ENCODE data around the gene LSAMP. TPM values are rescaled to one million over a fixed set of nuclear protein-coding genes. Genes with fewer than 3 reads are reported as not detected.

The LSAMP gene
- polyA plus RNA-seq, 3 donors: not detected

DNA sequence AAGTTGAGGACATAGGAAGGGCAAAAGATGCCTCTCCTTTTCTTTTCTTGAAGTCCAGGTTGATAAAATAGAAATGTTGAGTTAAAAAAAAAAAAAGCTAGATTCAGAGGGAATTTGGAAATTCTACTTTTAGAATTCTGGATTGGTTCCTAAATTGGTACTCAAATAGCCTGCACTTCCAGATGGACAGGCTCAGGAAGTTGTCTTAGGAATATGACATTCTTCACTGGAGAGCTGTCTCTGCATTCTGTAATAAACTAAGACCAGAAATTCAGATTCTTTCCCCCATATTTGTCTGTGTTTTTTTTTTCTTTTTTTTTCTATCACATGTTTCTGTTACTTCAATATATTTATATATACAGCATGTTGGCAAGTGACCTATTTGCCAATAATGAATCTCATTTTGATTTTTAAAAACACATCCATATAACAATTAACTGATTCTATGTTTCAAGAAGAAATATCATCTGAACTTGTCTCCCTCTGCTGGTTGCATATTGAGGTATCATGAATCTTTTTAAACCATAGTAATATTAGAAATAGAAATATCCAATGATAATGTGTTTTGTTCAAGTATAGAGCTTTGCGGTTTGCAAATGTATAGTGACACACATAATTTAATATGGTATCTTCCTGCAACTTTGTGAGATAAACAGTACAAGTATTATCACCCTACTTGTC, 8.5 kb upstream of the LSAMP start:
- H3K27me3 ChIP-seq (ENCODE audit: control insufficient read depth in 2 of 2, insufficient read depth in 2 of 2, low read length in 2 of 2): no peaks in the 10 kb centered on the region
- no peaks in the 10 kb centered on the region for H3K4me1 ChIP-seq (ENCODE audit: control insufficient read depth in 1 of 2, insufficient read depth in 2 of 2, low read length in 2 of 2)
- H4K20me1 ChIP-seq (ENCODE audit: insufficient read depth, low read length): no peaks in the 10 kb centered on the region
- H3K4me2 ChIP-seq (replicated peaks; ENCODE audit: extremely low read depth, low read length, poor library complexity, severe bottlenecking): no peak overlapping the region
- H2AFZ ChIP-seq (ENCODE audit: insufficient read depth, low read depth, low read length, poor library complexity, severe bottlenecking): no peak overlapping the region
- H3K4me3 ChIP-seq (replicated peaks in 1 of 3; ENCODE audit: low read depth in 2 of 3, low read length in 3 of 3): no peak overlapping the region
- TF ChIP-seq, protein P1, sequence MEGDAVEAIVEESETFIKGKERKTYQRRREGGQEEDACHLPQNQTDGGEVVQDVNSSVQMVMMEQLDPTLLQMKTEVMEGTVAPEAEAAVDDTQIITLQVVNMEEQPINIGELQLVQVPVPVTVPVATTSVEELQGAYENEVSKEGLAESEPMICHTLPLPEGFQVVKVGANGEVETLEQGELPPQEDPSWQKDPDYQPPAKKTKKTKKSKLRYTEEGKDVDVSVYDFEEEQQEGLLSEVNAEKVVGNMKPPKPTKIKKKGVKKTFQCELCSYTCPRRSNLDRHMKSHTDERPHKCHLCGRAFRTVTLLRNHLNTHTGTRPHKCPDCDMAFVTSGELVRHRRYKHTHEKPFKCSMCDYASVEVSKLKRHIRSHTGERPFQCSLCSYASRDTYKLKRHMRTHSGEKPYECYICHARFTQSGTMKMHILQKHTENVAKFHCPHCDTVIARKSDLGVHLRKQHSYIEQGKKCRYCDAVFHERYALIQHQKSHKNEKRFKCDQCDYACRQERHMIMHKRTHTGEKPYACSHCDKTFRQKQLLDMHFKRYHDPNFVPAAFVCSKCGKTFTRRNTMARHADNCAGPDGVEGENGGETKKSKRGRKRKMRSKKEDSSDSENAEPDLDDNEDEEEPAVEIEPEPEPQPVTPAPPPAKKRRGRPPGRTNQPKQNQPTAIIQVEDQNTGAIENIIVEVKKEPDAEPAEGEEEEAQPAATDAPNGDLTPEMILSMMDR (IDR thresholded peaks at IDR 0.05): no peak
- H3K9me3 ChIP-seq (replicated peaks in 1 of 2; ENCODE audit: control insufficient read depth in 1 of 2, insufficient read depth in 1 of 2, low read length in 2 of 2): peaks cover 0 to 3% of the 10 kb centered on the region in 2 donors
- H3K9ac ChIP-seq (ENCODE audit: insufficient read depth, low read length, poor library complexity, severe bottlenecking): no peak overlapping the region
- intact Hi-C loops (cut with micrococcal nuclease): no loop called here
- H3K4me3 Mint-ChIP-seq: no peak overlapping the region
- H3K79me2 ChIP-seq (ENCODE audit: insufficient read depth, low read length): no peaks in the 10 kb centered on the region
- no peak overlapping the region for H3K27ac Mint-ChIP-seq
- H3K36me3 Mint-ChIP-seq: no peaks in the 10 kb centered on the region
- peaks cover 3 to 10% (median 3%) of the 10 kb centered on the region in 7 donors for H3K9me3 Mint-ChIP-seq
- no peak overlapping the region for H3K27ac ChIP-seq (ENCODE audit: low read depth in 1 of 2, low read length in 2 of 2)
- H3K4me1 Mint-ChIP-seq: no peaks in the 10 kb centered on the region
- DNase-seq: no peak
- WGBS (ENCODE audit: insufficient coverage): no CpG with 5 or more reads among the region's 1 CpG
- no peaks in the 10 kb centered on the region for H3K27me3 Mint-ChIP-seq (ENCODE audit: low read depth in 3 of 3)
- no peaks in the 10 kb centered on the region for H3K36me3 ChIP-seq (replicated peaks in 1 of 2; ENCODE audit: control insufficient read depth in 1 of 2, insufficient read depth in 2 of 2, low read length in 2 of 2)

DNA sequence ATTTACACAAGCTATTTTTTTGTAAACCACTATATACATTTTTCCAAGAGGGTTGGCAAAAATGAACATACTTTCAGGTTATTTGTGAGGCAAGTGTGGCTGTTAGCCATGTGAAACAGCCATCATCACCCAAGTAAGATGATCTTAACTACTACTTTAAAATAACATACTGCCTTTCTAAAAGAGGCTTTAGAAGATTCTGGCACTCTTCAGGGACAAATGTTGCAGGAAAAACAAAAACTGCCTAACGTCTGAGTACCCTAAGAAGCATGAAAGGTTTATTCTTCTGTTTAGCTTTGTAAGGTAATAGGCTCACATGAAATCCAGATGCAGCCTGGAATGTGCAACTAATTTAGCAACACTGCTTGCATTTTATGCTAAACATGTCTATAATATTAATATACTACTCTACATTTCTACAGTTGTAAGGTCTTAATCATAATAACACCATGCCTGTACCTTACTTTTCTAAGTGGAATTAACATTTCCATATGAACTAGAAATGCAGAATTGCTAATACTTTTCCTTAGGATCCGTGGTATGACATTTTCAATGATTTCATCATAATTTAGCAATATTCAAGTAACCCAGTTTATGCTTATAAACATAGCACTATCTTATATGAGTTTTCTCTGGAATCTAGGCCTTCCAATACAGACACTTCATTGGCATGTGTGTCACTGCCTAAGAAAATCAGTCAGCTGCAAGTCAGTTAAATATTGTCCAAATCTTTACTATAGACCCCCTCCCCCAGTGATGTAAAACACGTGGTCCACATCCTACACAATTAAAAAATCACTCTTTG, 4.5 kb upstream of the LSAMP start:
- H2AFZ ChIP-seq (ENCODE audit: insufficient read depth, low read depth, low read length, poor library complexity, severe bottlenecking): no peak overlapping the region
- intact Hi-C loops (cut with micrococcal nuclease): no loop called here
- no peak overlapping the region for H3K27ac Mint-ChIP-seq
- DNase-seq: no peak
- TF ChIP-seq, protein P1 (IDR thresholded peaks at IDR 0.05): no peak
- no peaks in the 10 kb centered on the region for H4K20me1 ChIP-seq (ENCODE audit: insufficient read depth, low read length)
- H3K4me1 Mint-ChIP-seq: no peaks in the 10 kb centered on the region
- no peak overlapping the region for H3K4me3 Mint-ChIP-seq
- H3K4me3 ChIP-seq (replicated peaks in 1 of 3; ENCODE audit: low read depth in 2 of 3, low read length in 3 of 3): no peak overlapping the region
- no peak overlapping the region for H3K4me2 ChIP-seq (replicated peaks; ENCODE audit: extremely low read depth, low read length, poor library complexity, severe bottlenecking)
- no CpG with 5 or more reads among the region's 3 CpGs for WGBS (ENCODE audit: insufficient coverage)
- peaks cover 0 to 6% (median 1%) of the 10 kb centered on the region in 7 donors for H3K9me3 Mint-ChIP-seq
- no peaks in the 10 kb centered on the region for H3K9me3 ChIP-seq (replicated peaks in 1 of 2; ENCODE audit: control insufficient read depth in 1 of 2, insufficient read depth in 1 of 2, low read length in 2 of 2)
- H3K36me3 Mint-ChIP-seq: no peaks in the 10 kb centered on the region
- H3K27me3 Mint-ChIP-seq (ENCODE audit: low read depth in 3 of 3): peaks cover 3 to 10% (median 9%) of the 10 kb centered on the region in 3 donors
- H3K36me3 ChIP-seq (replicated peaks in 1 of 2; ENCODE audit: control insufficient read depth in 1 of 2, insufficient read depth in 2 of 2, low read length in 2 of 2): no peaks in the 10 kb centered on the region
- H3K79me2 ChIP-seq (ENCODE audit: insufficient read depth, low read length): no peaks in the 10 kb centered on the region
- no peak overlapping the region for H3K27ac ChIP-seq (ENCODE audit: low read depth in 1 of 2, low read length in 2 of 2)
- H3K9ac ChIP-seq (ENCODE audit: insufficient read depth, low read length, poor library complexity, severe bottlenecking): no peak overlapping the region
- no peaks in the 10 kb centered on the region for H3K27me3 ChIP-seq (ENCODE audit: control insufficient read depth in 2 of 2, insufficient read depth in 2 of 2, low read length in 2 of 2)
- H3K4me1 ChIP-seq (ENCODE audit: control insufficient read depth in 1 of 2, insufficient read depth in 2 of 2, low read length in 2 of 2): no peaks in the 10 kb centered on the region
